Endothelial cell of umbilical vein (primary cell): ENCODE data around the gene PYROXD2. TPM values are rescaled to one million over a fixed set of nuclear protein-coding genes. Genes with fewer than 3 reads are reported as not detected.

Experiments
- BruUV-seq: library from RNA; stranded (reverse); fragments of 400-500 nt; replicated peaks from 2 replicates; lab custom pipeline; 2021; lab: Mats Ljungman, UMichigan
- CTCF ChIA-PET: fragments of 300-600, 350-600 bp; sonication (Branson Sonifier 250); formaldehyde crosslinking; loops from one replicate; lab custom pipeline; 2021; ENCODE audit warnings: antibody characterized with exemption, inconsistent platforms; lab: Charles Lee
- POLR2A ChIA-PET: fragments of 300-600, 350-600 bp; sonication (Branson Sonifier 250); formaldehyde crosslinking; loops from one replicate; lab custom pipeline; 2021; ENCODE audit warnings: antibody characterized with exemption, inconsistent platforms; lab: Charles Lee
- DNase-seq: peaks from one replicate; pipeline ENCODE4 v3.0.0-alpha.2; 2011; ENCODE audit warnings: low read depth, low spot score
- FAIRE-seq: peaks from 2 replicates; lab custom pipeline; 2011; peaks lifted over from hg19 to GRCh38; lab: Jason Lieb, UNC
- H2AFZ ChIP-seq: 2 replicates; pipeline ENCODE4 v1.6.0; 2012; ENCODE audit warnings: low read depth, low read length, control low read depth, inconsistent platforms
- H3K27ac ChIP-seq: 2 replicates; pipeline ENCODE4 v1.5.1; 2011; ENCODE audit warnings: low read depth, mild to moderate bottlenecking, control low read depth, low read length, moderate library complexity; ENCODE audit not compliant: insufficient read depth
- H3K27me3 ChIP-seq, 2 experiments: 2 replicates each; pipeline versions ENCODE4 v1.6.0 to v1.6.1; 2011; ENCODE audit warnings: low read length in 2 of 2, mixed read lengths in 1 of 2; ENCODE audit not compliant: control insufficient read depth in 2 of 2, insufficient read depth in 2 of 2
- H3K36me3 ChIP-seq, 2 experiments: 2 replicates in 1 of 2; 3 replicates in 1 of 2; pipeline ENCODE4 v1.5.1; 2011; ENCODE audit warnings: low read length in 2 of 2, mild to moderate bottlenecking in 1 of 2, moderate library complexity in 1 of 2; ENCODE audit not compliant: control insufficient read depth in 2 of 2, insufficient read depth in 2 of 2; ENCODE audit errors: extremely low read depth in 1 of 2
- H3K4me1 ChIP-seq: 3 replicates; pipeline ENCODE4 v1.5.1; 2011; ENCODE audit warnings: mild to moderate bottlenecking, low read length; ENCODE audit not compliant: control insufficient read depth, insufficient read depth; ENCODE audit errors: extremely low read depth
- H3K4me2 ChIP-seq: 2 replicates; pipeline ENCODE4 v1.6.1; 2011; ENCODE audit warnings: low read length, control low read depth, mixed read lengths; ENCODE audit not compliant: insufficient read depth
- H3K4me3 ChIP-seq, 3 experiments: fragments of 200-600 bp in 1 of 3; sonication (generic), shearing (Covaris generic) in 1 of 3; replicated peaks in 1 of 3; 2 replicates each; pipeline ENCODE4 v1.5.1; 2011 to 2016; ENCODE audit warnings: control low read depth in 3 of 3, low read length in 3 of 3, mild to moderate bottlenecking in 2 of 3, inconsistent platforms in 1 of 3, low read depth in 1 of 3, moderate library complexity in 1 of 3; ENCODE audit not compliant: insufficient read depth in 1 of 3
- H3K79me2 ChIP-seq: 2 replicates; pipeline ENCODE4 v1.6.0; 2012; ENCODE audit warnings: low read length, inconsistent platforms; ENCODE audit not compliant: control insufficient read depth, insufficient read depth
- H3K9ac ChIP-seq: replicated peaks from 2 replicates; pipeline ENCODE3; 2011; ENCODE audit warnings: low read length, control low read depth; ENCODE audit not compliant: insufficient read depth; ENCODE audit errors: extremely low read depth
- H3K9me1 ChIP-seq: replicated peaks from 3 replicates; pipeline ENCODE4 v1.6.0; 2011; ENCODE audit warnings: mild to moderate bottlenecking, low read length; ENCODE audit not compliant: control insufficient read depth, insufficient read depth; ENCODE audit errors: extremely low read depth
- H3K9me3 ChIP-seq: replicated peaks from 2 replicates; pipeline ENCODE4 v1.5.1; 2012; ENCODE audit warnings: low read length, inconsistent platforms; ENCODE audit not compliant: control insufficient read depth, insufficient read depth
- H4K20me1 ChIP-seq: replicated peaks from 2 replicates; pipeline ENCODE3; 2011; ENCODE audit warnings: mild to moderate bottlenecking, low read length; ENCODE audit not compliant: control insufficient read depth, insufficient read depth; ENCODE audit errors: extremely low read depth
- FOS ChIP-seq: IDR thresholded peaks from 2 replicates; pipeline ENCODE4 v1.6.1; 2011; ENCODE audit warnings: mild to moderate bottlenecking, low read length, moderate library complexity, borderline replicate concordance; ENCODE audit not compliant: insufficient read depth
- JUN ChIP-seq: IDR thresholded peaks from 2 replicates; pipeline ENCODE4 v1.6.1; 2011; ENCODE audit warnings: borderline replicate concordance, low read depth; ENCODE audit not compliant: insufficient read length, insufficient read depth
- MYC ChIP-seq: IDR thresholded peaks from one replicate; pipeline ENCODE4 v1.6.1; 2011; ENCODE audit warnings: mild to moderate bottlenecking, low read depth, low read length
- POLR2A ChIP-seq: IDR thresholded peaks from 2 replicates; pipeline ENCODE4 v1.6.1; 2012; ENCODE audit warnings: low read depth, mild to moderate bottlenecking, control low read depth, low read length
- dilution Hi-C: fragments of 300-500 bp; cut with MboI; formaldehyde crosslinking; loops from one replicate; pipeline ENCODE4 v1.15.0; 2019; ENCODE audit warnings: low sequenced_read_pairs; ENCODE audit not compliant: extremely low pct_ligation_motif_present
- intact Hi-C: fragments of 100-400 bp; cut with micrococcal nuclease; formaldehyde crosslinking; loops from one replicate; pipeline ENCODE4 v1.10.0; 2022
- polyA plus RNA-seq, 4 experiments: library from polyadenylated mRNA; depleted of rRNA in 3 of 4; stranded (reverse) in 3 of 4; unstranded in 1 of 4; fragments of >200 nt; gene quantifications; 2 replicates each; pipeline versions ENCODE4 v1.2.1 to v1.2.3, GENCODE V29; 2011 to 2012; ENCODE audit warnings: missing spikeins in 1 of 4
- total RNA-seq: library from RNA; stranded (reverse); gene quantifications from 2 replicates; pipeline ENCODE4 v1.2.3, GENCODE V29; 2021
- TF ChIP-seq, protein P1 (sequence below): IDR thresholded peaks from 2 replicates; pipeline ENCODE4 v1.6.1; 2011; ENCODE audit not compliant: insufficient read depth, insufficient read length

PYROXD2 gene
- total and polyA plus RNA-seq, 2 donors (not counting 3 experiments of a cell fraction or from before 2014, with no cell fraction given): 7.0 to 13.7 TPM

DNA sequence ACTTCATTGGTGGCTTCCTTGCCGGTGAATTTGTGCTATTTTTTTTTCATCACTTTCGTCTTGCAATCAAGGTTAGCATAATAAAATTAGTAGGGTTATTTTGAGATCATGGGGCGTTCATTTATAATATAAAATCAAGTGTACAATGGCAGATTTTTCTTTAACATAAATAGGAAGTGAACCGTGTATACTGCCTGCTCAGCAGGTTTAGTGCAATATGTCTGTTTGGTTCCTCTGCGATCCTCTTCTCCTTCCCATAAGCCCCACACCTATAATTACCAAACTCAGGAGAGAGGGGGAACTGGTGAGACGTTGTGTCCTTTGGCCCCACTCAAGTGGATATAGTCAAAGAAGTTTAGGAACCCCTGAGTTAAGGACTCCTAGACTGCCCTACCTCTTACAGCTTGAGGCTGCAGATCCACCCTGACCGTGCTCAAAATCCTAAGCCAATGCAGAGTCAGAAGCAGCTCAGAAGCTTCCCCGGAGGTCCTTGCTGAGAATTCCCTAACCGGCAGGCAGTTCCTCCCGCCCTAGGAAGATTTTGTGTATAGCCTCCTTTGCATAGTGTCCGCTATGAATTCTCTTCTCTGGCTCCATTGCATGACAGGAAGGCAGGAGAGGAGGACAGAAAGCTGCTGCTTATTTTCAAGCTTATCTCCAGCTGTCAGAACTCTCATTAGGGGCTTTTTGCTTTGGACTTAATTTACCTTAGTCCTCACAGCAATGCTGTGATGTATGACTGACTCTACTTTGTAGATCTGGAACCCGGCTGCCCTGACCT, 41.5 kb downstream of the PYROXD2 start:
- Histone ChIP-seq H4K20me1 (no peaks in the 10 kb centered on the region), H3K27me3 (peaks cover 0 to 8% of the 10 kb centered on the region in 2 experiments), H3K27ac (no peak overlapping the region), H3K79me2 (no peaks in the 10 kb centered on the region), H3K9me3 (no peaks in the 10 kb centered on the region), H3K36me3 (no peaks in the 10 kb centered on the region), H3K4me2 (no peak overlapping the region), H3K4me3 (no peak overlapping the region), H2AFZ (no peak overlapping the region), H3K9ac (no peak overlapping the region), H3K9me1 (no peaks in the 10 kb centered on the region), H3K4me1 (no peaks in the 10 kb centered on the region)
- TF ChIP-seq MYC (no peak), FOS (no peak), JUN (no peak), POLR2A (no peak)
- TF ChIP-seq, protein P1, sequence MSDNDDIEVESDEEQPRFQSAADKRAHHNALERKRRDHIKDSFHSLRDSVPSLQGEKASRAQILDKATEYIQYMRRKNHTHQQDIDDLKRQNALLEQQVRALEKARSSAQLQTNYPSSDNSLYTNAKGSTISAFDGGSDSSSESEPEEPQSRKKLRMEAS: no peak
- ChIA-PET POLR2A (no interaction called here), CTCF (interaction anchor here (0.8 to 1.3 kb wide), 2 partner anchors 9 to 328 kb away, joined by 3 read pairs; no protein-coding TSS in a partner anchor)
- dilution Hi-C loops: no loop called here
- DNase-seq (no peak), FAIRE-seq (no peak)
- intact Hi-C loops: no loop called here
- BruUV-seq: no TSS peak
